SJSA1 (cell line): ENCODE results near the gene PSMB8. TPM values are rescaled to one million over a fixed set of nuclear protein-coding genes. Genes with fewer than 3 reads are reported as not detected.

Experiments
- DNase-seq, 2 experiments: peaks; one replicate each; pipeline ENCODE4 v3.0.0-alpha.2; 2015 to 2020; ENCODE audit warnings: low spot score in 2 of 2, low read depth in 1 of 2
- H3K27ac ChIP-seq: fragments of 250-450 bp; sonication (Bioruptor Pico); 2 replicates; pipeline ENCODE4 v1.5.1; 2020; ENCODE audit warnings: mild to moderate bottlenecking, moderate library complexity
- H3K27me3 ChIP-seq: fragments of 250-450 bp; sonication (Bioruptor Pico); replicated peaks from 2 replicates; pipeline ENCODE4 v1.5.1; 2020; ENCODE audit warnings: mild to moderate bottlenecking, moderate library complexity
- H3K36me3 ChIP-seq: fragments of 250-450 bp; sonication (Bioruptor Pico); 2 replicates; pipeline ENCODE4 v1.5.1; 2020; ENCODE audit warnings: mild to moderate bottlenecking
- H3K4me1 ChIP-seq: fragments of 250-450 bp; sonication (Bioruptor Pico); replicated peaks from 2 replicates; pipeline ENCODE4 v1.6.1; 2021; ENCODE audit warnings: mild to moderate bottlenecking
- H3K4me3 ChIP-seq: fragments of 250-450 bp; sonication (Bioruptor Pico); 2 replicates; pipeline ENCODE4 v1.5.1; 2020; ENCODE audit warnings: mild to moderate bottlenecking
- H3K9me3 ChIP-seq: fragments of 250-450 bp; sonication (Bioruptor Pico); replicated peaks from 2 replicates; pipeline ENCODE4 v1.5.1; 2020; ENCODE audit warnings: mild to moderate bottlenecking
- total RNA-seq: library from RNA; depleted of rRNA; stranded (reverse); fragments of >200 nt; shearing (Covaris generic); gene quantifications from 2 replicates; pipeline ENCODE4 v1.2.3, GENCODE V29; 2014

Gene PSMB8
- total RNA-seq, 1 experiment from 2014 or later = 107 TPM

DNA sequence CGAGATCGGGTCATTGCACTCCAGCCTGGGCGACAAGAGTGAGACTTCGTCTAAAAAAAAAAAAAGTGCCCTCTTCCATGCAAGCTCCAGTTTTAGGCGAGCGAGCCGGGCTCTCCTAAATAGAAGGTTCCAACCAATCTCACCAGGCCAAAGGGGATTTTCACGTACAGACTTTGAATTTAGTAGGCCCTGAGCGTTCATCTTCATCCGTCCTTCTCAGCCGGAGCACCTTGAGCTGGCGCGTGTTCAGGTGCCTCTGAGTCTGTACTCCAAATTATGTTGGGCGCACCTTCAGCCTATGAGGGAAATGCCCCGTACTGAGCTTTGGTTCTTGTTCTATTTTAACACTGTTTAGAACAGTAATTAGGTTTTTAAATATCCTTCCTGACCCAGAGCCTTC, 4.5 kb downstream of the PSMB8 start:
- Histone ChIP-seq H3K27me3 (no peaks in the 10 kb centered on the region), H3K4me1 (peaks cover 21% of the 10 kb centered on the region), H3K9me3 (no peaks in the 10 kb centered on the region), H3K36me3 (peaks cover 69% of the 10 kb centered on the region), H3K4me3 (no peak overlapping the region), H3K27ac (no peak overlapping the region)
- no peak for DNase-seq

DNA sequence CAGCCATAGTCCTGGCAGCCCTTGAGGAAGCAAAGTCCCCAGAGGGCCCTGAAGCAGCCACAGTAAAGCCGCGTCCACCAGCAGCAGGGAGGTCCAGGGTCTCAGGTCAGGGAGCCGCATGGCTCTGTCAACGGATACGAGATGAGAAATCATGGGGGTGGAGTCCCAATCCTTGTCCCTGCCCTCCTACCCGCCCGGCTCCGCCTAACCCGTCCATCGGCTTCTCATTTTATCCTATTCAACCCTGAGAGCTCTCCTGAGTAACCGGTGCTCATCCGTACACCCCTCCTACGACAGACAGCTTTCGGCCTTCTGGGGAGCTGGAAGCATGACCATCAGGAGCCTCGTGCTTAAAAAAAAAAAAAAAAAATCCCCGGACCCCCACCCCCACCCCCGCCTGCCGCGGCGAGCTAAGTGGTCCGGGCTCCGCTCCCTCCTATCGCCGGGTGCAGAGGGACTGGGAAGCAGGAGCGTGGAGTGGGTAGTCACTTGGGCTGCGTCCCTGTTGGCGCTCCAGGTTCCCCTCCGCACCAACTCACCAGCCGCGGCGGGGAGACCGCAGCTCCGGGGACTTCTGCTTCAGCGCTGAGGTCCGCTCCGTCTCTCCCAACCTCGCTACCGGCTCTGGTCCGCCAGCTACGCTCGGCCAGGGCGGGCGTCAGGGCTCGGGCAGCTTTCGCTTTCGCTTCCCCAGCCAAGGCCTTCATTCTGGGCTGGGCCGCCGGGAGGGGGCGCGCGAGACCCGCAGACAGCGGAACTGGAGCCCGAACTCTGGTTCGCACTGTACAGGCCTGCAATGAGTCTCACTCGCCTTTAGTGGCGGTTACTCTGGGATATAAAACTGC, 5.5 kb downstream of the PSMB8 start, which contains the start of gene TAP2:
Gene TAP2 (minus strand): TSS at position 626 of the 845 bp plus-strand sequence. CDS start 506 bp downstream, at position 120.
- H3K4me3 ChIP-seq = peak within 1 kb of the TSS; percentile 68
- no peaks in the 10 kb centered on the region for H3K9me3 ChIP-seq
- H3K27ac ChIP-seq = peak within 1 kb of the TSS; percentile 71
- peak; percentile 95 to 97 for DNase-seq
- peaks cover 72% of the 10 kb centered on the region for H3K36me3 ChIP-seq
- H3K27me3 ChIP-seq = no peaks in the 10 kb centered on the region
- peaks cover 21% of the 10 kb centered on the region for H3K4me1 ChIP-seq

DNA sequence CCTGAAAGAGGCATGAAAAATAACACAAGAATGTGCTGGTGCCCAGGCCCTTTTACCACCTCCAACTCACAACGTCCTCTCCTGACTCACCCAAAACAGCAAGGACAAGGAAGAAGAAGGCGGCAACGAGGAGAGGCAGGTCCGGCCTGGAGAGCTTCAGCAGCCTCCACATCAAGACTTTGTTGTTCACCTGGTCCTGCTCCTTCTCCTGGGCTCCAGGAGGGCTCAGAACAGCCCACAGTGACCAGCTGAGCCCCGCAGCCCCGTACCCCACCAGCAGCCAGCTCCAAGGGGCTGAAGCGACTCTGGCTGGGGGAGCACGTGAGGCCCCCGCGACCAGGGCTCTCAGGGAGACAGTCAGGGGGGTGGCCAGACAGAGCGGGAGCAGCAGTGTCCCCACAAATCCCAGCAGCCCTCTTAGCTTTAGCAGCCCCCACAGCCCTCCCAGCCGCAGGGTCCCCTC, 6.2 kb downstream of the PSMB8 start:
- no peaks in the 10 kb centered on the region for H3K27me3 ChIP-seq
- DNase-seq = no peak
- H3K36me3 ChIP-seq = peaks cover 73% of the 10 kb centered on the region
- H3K27ac ChIP-seq = peak overlapping the region; percentile 48
- H3K4me1 ChIP-seq = peaks cover 15% of the 10 kb centered on the region
- H3K9me3 ChIP-seq = no peaks in the 10 kb centered on the region
- peak overlapping the region; percentile 68 for H3K4me3 ChIP-seq

DNA sequence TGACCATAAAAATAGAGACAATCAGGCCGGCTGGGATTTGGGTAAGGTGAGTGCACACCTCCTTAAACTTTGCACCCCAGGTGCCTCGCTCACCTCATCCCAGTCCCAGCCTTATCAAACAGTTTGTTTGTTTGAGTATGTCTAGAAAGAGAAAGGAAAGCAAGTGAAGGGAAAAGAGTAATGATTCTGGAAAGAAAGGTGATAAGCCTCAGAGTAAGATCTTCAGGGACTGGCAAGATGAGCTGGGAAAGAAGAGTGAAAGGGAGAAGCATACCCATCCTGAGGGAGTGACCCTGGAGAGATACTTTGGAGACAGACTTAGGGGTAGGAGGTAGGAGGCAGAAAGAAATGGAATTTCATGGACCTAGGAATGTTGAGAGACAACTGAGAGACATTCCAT, 7.0 kb downstream of the PSMB8 start:
- no peaks in the 10 kb centered on the region for H3K27me3 ChIP-seq
- no peak overlapping the region for H3K27ac ChIP-seq
- H3K4me1 ChIP-seq = peaks cover 13% of the 10 kb centered on the region
- H3K36me3 ChIP-seq = peaks cover 73% of the 10 kb centered on the region
- H3K4me3 ChIP-seq = no peak overlapping the region
- no peak for DNase-seq
- no peaks in the 10 kb centered on the region for H3K9me3 ChIP-seq

DNA sequence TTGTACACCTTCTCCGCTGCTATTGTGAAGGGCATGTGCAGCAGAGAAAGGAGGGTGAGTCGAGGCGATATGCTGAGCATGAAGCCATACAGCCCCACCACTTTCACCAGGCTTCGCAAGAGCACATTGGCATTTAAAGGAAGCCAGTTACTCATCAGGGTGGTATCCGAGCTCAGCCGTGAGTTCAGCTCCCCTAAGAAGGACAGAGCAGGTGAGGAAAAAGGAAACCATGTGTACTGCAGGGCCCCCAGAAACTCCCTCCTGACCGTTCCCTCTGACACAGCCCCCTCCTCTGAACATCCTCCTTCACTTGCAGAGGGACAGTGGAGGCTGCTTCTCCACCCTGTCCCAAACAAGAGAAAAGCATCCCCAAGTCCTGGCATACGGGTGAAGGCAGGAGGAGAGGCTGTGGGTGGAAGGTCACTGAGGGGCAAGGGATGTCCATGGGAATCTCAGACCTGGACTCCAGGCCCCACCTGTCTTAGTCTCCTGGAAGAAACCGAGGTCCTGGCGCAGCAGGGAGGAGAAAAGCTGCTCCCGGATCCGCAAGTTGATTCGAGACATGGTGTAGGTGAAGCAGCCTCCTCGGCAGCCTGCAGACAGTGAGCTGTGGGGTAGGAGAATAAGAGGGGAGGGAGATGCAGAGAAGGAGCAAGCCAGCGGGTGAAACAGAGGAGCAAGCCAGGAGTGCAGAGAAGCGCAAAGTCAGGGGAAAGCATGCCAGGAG, 8.5 kb downstream of the PSMB8 start:
- DNase-seq = no peak
- no peaks in the 10 kb centered on the region for H3K9me3 ChIP-seq
- H3K27me3 ChIP-seq = no peaks in the 10 kb centered on the region
- H3K4me3 ChIP-seq = no peak overlapping the region
- H3K36me3 ChIP-seq = peaks cover 73% of the 10 kb centered on the region
- peaks cover 13% of the 10 kb centered on the region for H3K4me1 ChIP-seq
- H3K27ac ChIP-seq = no peak overlapping the region

DNA sequence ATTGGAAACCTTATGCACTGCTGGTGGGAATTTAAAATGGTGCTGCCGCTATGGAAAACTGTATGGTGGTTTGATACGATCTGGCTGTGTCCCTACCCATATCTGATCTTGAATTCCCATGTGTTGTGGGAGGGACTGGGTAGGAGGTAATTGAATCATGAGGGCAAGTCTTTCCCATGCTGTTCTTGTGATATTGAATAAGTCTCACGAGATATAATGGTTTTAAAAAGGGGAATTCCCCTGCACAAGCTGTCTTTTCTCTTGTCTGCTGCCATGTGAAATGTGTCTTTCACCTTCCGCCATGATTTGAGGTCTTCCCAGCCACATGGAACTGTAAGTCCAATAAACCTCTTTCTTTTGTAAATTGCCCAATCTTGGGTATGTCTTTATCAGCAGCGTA, 10.2 kb downstream of the PSMB8 start:
- no peak overlapping the region for H3K27ac ChIP-seq
- H3K4me3 ChIP-seq = no peak overlapping the region
- H3K27me3 ChIP-seq = no peaks in the 10 kb centered on the region
- peaks cover 13% of the 10 kb centered on the region for H3K4me1 ChIP-seq
- no peaks in the 10 kb centered on the region for H3K9me3 ChIP-seq
- peaks cover 86% of the 10 kb centered on the region for H3K36me3 ChIP-seq
- DNase-seq = no peak

DNA sequence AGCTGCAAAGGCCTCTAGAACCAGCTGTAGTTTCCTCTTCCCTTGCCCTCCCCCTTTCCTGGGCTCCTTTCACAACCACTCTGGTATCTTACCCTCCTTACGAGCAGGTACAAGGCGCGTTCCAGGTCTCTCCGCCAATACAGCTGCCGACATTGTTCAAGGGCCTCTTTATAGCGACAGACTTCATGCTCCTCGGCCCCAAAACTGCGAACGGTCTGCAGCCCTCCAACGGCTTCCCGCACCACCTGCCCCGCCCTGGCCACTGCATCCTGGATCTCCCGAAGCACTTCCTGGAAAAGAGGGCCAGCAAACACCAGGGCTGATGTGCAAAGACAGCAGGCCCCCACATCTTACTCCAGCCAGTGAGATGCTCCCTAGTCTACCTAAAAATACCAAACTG, 11.3 kb downstream of the PSMB8 start:
- Histone ChIP-seq H3K9me3 (no peaks in the 10 kb centered on the region), H3K4me3 (no peak overlapping the region), H3K4me1 (peaks cover 8% of the 10 kb centered on the region), H3K27me3 (no peaks in the 10 kb centered on the region), H3K36me3 (peaks cover 89% of the 10 kb centered on the region), H3K27ac (no peak overlapping the region)
- DNase-seq = no peak

DNA sequence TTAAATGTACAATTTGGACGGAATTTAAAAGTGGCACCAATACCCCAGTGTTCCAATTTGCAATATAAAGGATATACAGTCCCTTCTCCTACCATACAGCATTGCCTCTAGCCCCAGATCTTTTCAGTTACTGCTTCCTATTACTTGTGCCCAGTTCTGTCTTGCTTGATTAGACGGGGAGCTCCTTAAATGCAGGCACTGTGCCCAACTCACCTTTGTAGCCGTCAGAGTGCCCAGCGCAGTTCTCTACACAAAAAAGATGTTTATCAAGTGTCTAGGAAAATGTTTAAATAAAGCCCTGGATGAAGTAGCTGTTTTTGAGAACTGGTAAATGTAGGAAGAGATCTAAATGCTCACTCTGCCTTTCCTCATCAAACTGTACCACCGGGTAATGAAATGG, 12.9 kb downstream of the PSMB8 start:
- H3K4me3 ChIP-seq = no peak overlapping the region
- H3K9me3 ChIP-seq = no peaks in the 10 kb centered on the region
- H3K36me3 ChIP-seq = peaks cover 75% of the 10 kb centered on the region
- DNase-seq = no peak
- no peak overlapping the region for H3K27ac ChIP-seq
- no peaks in the 10 kb centered on the region for H3K4me1 ChIP-seq
- no peaks in the 10 kb centered on the region for H3K27me3 ChIP-seq

DNA sequence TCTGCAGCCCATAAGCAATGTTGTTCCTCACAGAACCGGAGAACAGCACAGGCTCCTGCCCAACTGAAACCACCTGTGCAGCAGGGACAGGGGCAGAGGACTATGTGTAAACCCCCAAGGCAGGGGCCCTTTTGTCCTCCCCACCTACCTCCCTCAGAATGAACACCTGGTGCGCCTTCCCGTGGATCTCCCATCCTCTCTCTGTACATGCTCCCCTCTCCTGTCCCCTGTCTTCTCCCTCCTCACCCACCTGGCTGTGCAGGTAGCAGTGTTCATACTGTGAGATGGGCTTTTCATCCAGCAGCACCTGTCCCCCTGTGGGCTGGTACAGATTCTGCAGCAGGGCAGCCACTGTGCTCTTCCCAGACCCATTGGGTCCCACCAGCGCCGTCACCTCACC, 13.8 kb downstream of the PSMB8 start:
- H3K27me3 ChIP-seq = no peaks in the 10 kb centered on the region
- no peak for DNase-seq
- H3K27ac ChIP-seq = no peak overlapping the region
- H3K36me3 ChIP-seq = peaks cover 67% of the 10 kb centered on the region
- no peaks in the 10 kb centered on the region for H3K4me1 ChIP-seq
- no peak overlapping the region for H3K4me3 ChIP-seq
- H3K9me3 ChIP-seq = no peaks in the 10 kb centered on the region

DNA sequence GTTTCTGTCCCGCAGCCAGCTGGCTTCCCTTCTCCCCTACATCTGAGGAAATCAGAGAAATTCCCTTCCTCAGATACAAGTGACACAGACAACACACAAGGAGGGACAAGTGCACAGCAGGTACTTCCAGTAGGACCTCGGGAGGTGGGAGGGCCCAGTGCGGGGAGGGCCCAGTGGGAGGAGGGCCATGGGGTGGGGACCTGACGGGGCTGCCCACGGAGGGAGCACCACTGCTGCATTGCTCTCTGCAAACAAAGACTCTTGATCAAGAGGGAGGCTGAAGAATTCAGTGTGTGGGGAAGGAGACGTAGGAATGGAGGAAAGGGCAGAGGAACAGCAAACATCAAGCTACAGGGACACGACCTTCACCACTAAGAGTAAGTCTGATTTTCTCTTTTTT, 14.4 kb downstream of the PSMB8 start:
- Histone ChIP-seq H3K27ac (no peak overlapping the region), H3K4me3 (no peak overlapping the region), H3K36me3 (peaks cover 62% of the 10 kb centered on the region), H3K27me3 (no peaks in the 10 kb centered on the region), H3K4me1 (no peaks in the 10 kb centered on the region), H3K9me3 (no peaks in the 10 kb centered on the region)
- DNase-seq = no peak

DNA sequence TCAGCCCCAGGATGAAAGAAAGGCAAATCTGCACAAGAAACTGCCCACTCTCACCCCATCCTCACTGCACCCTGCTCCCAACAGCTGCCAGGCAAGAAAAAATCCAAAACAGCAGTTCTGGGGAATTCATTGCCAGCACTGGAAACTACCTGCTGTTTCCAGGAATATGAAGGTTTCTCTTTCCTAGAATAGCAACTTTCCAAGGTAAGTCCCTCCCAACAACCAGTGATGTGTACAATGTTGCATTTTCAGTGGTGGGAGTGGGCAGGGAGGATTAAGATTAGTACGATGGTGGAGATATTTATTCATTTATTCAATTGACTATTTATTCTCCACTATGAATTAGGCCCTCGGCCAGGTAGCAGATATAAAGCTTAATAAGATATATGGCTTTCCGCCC, 16.8 kb downstream of the PSMB8 start:
- Histone ChIP-seq H3K9me3 (no peaks in the 10 kb centered on the region), H3K4me1 (no peaks in the 10 kb centered on the region), H3K27ac (no peak overlapping the region), H3K36me3 (peaks cover 41% of the 10 kb centered on the region), H3K27me3 (no peaks in the 10 kb centered on the region), H3K4me3 (no peak overlapping the region)
- no peak for DNase-seq

DNA sequence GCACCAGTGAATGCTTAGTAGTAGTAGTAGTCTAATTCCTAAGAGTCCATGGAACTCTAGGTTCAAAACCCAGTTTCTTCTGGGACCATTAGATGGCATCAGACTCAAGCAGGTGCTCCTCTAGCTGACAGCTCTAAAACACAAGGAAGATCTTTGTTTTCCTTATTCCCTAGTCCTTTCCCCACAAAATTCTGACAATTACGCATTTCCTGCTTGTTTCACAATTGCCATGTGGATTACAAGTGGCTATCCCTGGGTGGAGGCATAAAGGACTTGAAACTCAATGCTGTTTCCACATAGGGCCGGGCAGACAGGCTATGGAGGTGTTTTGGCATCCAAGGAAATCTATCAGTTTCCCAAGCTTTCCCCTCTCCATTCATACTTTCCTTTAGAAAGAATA, 17.9 kb downstream of the PSMB8 start:
- H3K4me1 ChIP-seq = no peaks in the 10 kb centered on the region
- peaks cover 31% of the 10 kb centered on the region for H3K36me3 ChIP-seq
- no peak for DNase-seq
- no peak overlapping the region for H3K27ac ChIP-seq
- H3K27me3 ChIP-seq = no peaks in the 10 kb centered on the region
- H3K4me3 ChIP-seq = no peak overlapping the region
- no peaks in the 10 kb centered on the region for H3K9me3 ChIP-seq

DNA sequence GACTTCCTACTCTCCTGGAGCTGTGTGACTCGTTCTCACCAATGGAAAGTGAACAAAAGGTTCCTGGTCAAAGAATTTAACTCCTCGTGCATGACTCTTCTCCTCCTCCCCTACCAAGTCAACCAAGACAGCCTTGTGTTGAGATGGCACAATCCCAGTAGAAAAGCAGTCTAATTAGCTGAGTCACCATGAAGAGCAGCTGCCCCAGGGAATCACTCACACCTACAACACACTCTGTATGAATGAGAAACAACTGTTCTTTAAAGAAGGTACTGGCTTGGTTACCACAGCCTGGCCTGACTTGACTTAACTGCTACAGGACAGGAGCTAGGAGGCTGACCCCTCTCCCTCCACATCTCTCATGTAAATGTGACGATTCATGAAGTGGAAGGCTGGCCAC, 24.1 kb downstream of the PSMB8 start:
- Histone ChIP-seq H3K9me3 (no peaks in the 10 kb centered on the region), H3K4me3 (no peak overlapping the region), H3K27me3 (peaks cover 8% of the 10 kb centered on the region; the same call in 1 of the 2 replicates), H3K27ac (no peak overlapping the region), H3K36me3 (no peaks in the 10 kb centered on the region), H3K4me1 (no peaks in the 10 kb centered on the region)
- DNase-seq = no peak

DNA sequence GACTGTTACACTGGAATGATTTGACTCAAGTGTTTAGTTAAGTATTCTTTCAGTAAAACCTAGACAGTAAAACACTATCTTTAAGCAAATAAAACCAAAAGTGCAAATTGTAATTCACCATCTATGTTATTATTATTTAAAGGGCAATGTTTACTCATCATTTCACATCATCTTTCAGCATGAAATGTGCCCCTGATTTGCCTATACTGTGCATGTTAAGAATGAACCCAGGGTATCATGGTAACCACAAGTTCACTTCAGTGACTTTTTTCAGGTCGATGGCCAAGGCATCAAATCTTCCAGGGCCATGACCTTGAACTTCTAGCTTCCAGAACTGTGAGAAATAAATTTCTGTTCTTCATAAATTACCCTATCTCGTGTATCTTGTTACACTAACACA, 25.0 kb downstream of the PSMB8 start:
- no peak for DNase-seq
- Histone ChIP-seq H3K9me3 (no peaks in the 10 kb centered on the region), H3K4me1 (no peaks in the 10 kb centered on the region), H3K4me3 (no peak overlapping the region), H3K27me3 (peaks cover 8% of the 10 kb centered on the region; the same call in 1 of the 2 replicates), H3K27ac (no peak overlapping the region), H3K36me3 (no peaks in the 10 kb centered on the region)
